ENCODE data around the gene WRAP53. TPM values are rescaled to one million over a fixed set of nuclear protein-coding genes. Genes with fewer than 3 reads are reported as not detected.

WRAP53 gene
- total RNA-seq, 1 donor: 4.3 TPM

- Histone ChIP-seq H3K4me2 (ENCODE audit: insufficient read depth, low read length) (peak overlapping the region; percentile 49), H3K27me3 (ENCODE audit: insufficient read depth, low read length) (no peaks in the 10 kb centered on the region), H3K9me3 (ENCODE audit: low read depth, low read length) (no peaks in the 10 kb centered on the region), H4K20me1 (ENCODE audit: insufficient read depth, low read length) (no peaks in the 10 kb centered on the region), H3K27ac (ENCODE audit: low read depth, low read length) (peak overlapping the region; percentile 59), H3K79me2 (ENCODE audit: insufficient read depth, low read length) (no peaks in the 10 kb centered on the region), H3K4me1 (ENCODE audit: insufficient read depth, low read length) (peaks cover 36% of the 10 kb centered on the region), H2AFZ (ENCODE audit: low read length) (no peak overlapping the region), H3K36me3 (ENCODE audit: insufficient read depth, low read length) (no peaks in the 10 kb centered on the region), H3K4me3 (ENCODE audit: insufficient read depth, low read length) (no peak overlapping the region)
- TF ChIP-seq CTCF (IDR thresholded peaks at IDR 0.05; ENCODE audit: extremely low read depth, low read depth, low read length): no peak
- no peak for DNase-seq (ENCODE audit: insufficient read length, low spot score, missing footprints)
These were observed 59.4 kb downstream of the WRAP53 start for GRCh38 chr17:7747635-7748071.

GRCh38 chr17:7748076-7748775 is 59.9 kb downstream of the WRAP53 start:
- H3K4me3 ChIP-seq (ENCODE audit: insufficient read depth, low read length): no peak overlapping the region

GRCh38 chr17:7750321-7750821 is 62.1 kb downstream of the WRAP53 start:
- H3K9me3 ChIP-seq (ENCODE audit: low read depth, low read length): no peaks in the 10 kb centered on the region
- no peaks in the 10 kb centered on the region for H4K20me1 ChIP-seq (ENCODE audit: insufficient read depth, low read length)
- no peaks in the 10 kb centered on the region for H3K27me3 ChIP-seq (ENCODE audit: insufficient read depth, low read length)
- H3K27ac ChIP-seq (ENCODE audit: low read depth, low read length): peak overlapping the region; percentile 65
- no peak for TF ChIP-seq CTCF (IDR thresholded peaks at IDR 0.05; ENCODE audit: extremely low read depth, low read depth, low read length)
- H3K79me2 ChIP-seq (ENCODE audit: insufficient read depth, low read length): no peaks in the 10 kb centered on the region
- no peaks in the 10 kb centered on the region for H3K36me3 ChIP-seq (ENCODE audit: insufficient read depth, low read length)
- no peak overlapping the region for H2AFZ ChIP-seq (ENCODE audit: low read length)
- DNase-seq (ENCODE audit: insufficient read length, low spot score, missing footprints): peak; percentile 86
- peak overlapping the region; percentile 63 for H3K4me2 ChIP-seq (ENCODE audit: insufficient read depth, low read length)
- H3K4me1 ChIP-seq (ENCODE audit: insufficient read depth, low read length): peaks cover 36% of the 10 kb centered on the region
- no peak overlapping the region for H3K4me3 ChIP-seq (ENCODE audit: insufficient read depth, low read length)

More at GRCh38 chr17:7748076-7748775, 59.9 kb downstream of the WRAP53 start:
- peaks cover 36% of the 10 kb centered on the region for H3K4me1 ChIP-seq (ENCODE audit: insufficient read depth, low read length)
- H2AFZ ChIP-seq (ENCODE audit: low read length): no peak overlapping the region
- H3K4me2 ChIP-seq (ENCODE audit: insufficient read depth, low read length): peak overlapping the region; percentile 49
- no peaks in the 10 kb centered on the region for H4K20me1 ChIP-seq (ENCODE audit: insufficient read depth, low read length)
- no peaks in the 10 kb centered on the region for H3K36me3 ChIP-seq (ENCODE audit: insufficient read depth, low read length)
- peak overlapping the region; percentile 59 for H3K27ac ChIP-seq (ENCODE audit: low read depth, low read length)
- no peak for TF ChIP-seq CTCF (IDR thresholded peaks at IDR 0.05; ENCODE audit: extremely low read depth, low read depth, low read length)
- no peaks in the 10 kb centered on the region for H3K9me3 ChIP-seq (ENCODE audit: low read depth, low read length)
- no peaks in the 10 kb centered on the region for H3K27me3 ChIP-seq (ENCODE audit: insufficient read depth, low read length)
- no peak for DNase-seq (ENCODE audit: insufficient read length, low spot score, missing footprints)
- H3K79me2 ChIP-seq (ENCODE audit: insufficient read depth, low read length): no peaks in the 10 kb centered on the region

Other genes starting within 250 kb of the WRAP53 start
- gene FGF11, start 249.0 kb upstream of the WRAP53 start, total RNA-seq: 0.29 and 0.36 TPM in 2 replicates
- gene CHRNB1, start 243.4 kb upstream of the WRAP53 start, total RNA-seq: 5.3 and 5.4 TPM in 2 replicates
- gene ZBTB4, start 208.8 kb upstream of the WRAP53 start, total RNA-seq: 36.2 and 36.5 TPM in 2 replicates
- not detected in 2 replicates for gene SLC35G6, start 207.0 kb upstream of the WRAP53 start, total RNA-seq
- 95.9 and 101 TPM in 2 replicates for gene POLR2A, start 204.1 kb upstream of the WRAP53 start, total RNA-seq
- 11.2 and 12.7 TPM in 2 replicates for gene TNFSF12, start 139.4 kb upstream of the WRAP53 start, total RNA-seq
- 0.59 and 1.1 TPM in 2 replicates for gene TNFSF13, start 129.7 kb upstream of the WRAP53 start, total RNA-seq
- 54.2 and 68.0 TPM in 2 replicates for gene SENP3, start 126.6 kb upstream of the WRAP53 start, total RNA-seq
- gene CD68, start 108.8 kb upstream of the WRAP53 start, total RNA-seq: 31.8 and 55.7 TPM in 2 replicates
- gene MPDU1, start 104.6 kb upstream of the WRAP53 start, total RNA-seq: 60.1 and 64.1 TPM in 2 replicates
- gene SOX15, start 98.4 kb upstream of the WRAP53 start, total RNA-seq: 0.59 and 0.72 TPM in 2 replicates
- 41.8 and 42.7 TPM in 2 replicates for gene FXR2, start 73.6 kb upstream of the WRAP53 start, total RNA-seq
- 41.3 and 52.5 TPM in 2 replicates for gene SAT2, start 60.7 kb upstream of the WRAP53 start, total RNA-seq
- gene SHBG, start 58.3 kb upstream of the WRAP53 start, total RNA-seq: 0.36 and 0.88 TPM in 2 replicates
- gene ATP1B2, start 37.6 kb upstream of the WRAP53 start, total RNA-seq: under 0.01 TPM in 1 of 2 replicates, not detected in the other
- gene TP53, start 987 bp upstream of the WRAP53 start, total RNA-seq: 63.9 and 71.3 TPM in 2 replicates
- gene EFNB3, start 16.7 kb downstream of the WRAP53 start, total RNA-seq: 1.8 and 2.7 TPM in 2 replicates
- gene DNAH2, start 29.3 kb downstream of the WRAP53 start, total RNA-seq: under 0.01 and 0.88 TPM in 2 replicates
- gene KDM6B, start 145.7 kb downstream of the WRAP53 start, total RNA-seq: 5.6 and 12.3 TPM in 2 replicates
- 0.29 and 0.36 TPM in 2 replicates for gene TMEM88, start 166.6 kb downstream of the WRAP53 start, total RNA-seq
- 25.3 and 29.7 TPM in 2 replicates for gene NAA38, start 169.1 kb downstream of the WRAP53 start, total RNA-seq
- gene CYB5D1, start 169.5 kb downstream of the WRAP53 start, total RNA-seq: 8.3 and 10.5 TPM in 2 replicates
- 95.2 and 97.0 TPM in 2 replicates for gene CHD3, start 200.3 kb downstream of the WRAP53 start, total RNA-seq
- 2.4 and 3.6 TPM in 2 replicates for gene RNF227, start 227.8 kb downstream of the WRAP53 start, total RNA-seq
- under 0.01 and 0.29 TPM in 2 replicates for gene KCNAB3, start 241.4 kb downstream of the WRAP53 start, total RNA-seq
- 26.1 and 27.4 TPM in 2 replicates for gene TRAPPC1, start 243.5 kb downstream of the WRAP53 start, total RNA-seq
- gene CNTROB, start 243.7 kb downstream of the WRAP53 start, total RNA-seq: 20.6 and 21.5 TPM in 2 replicates